HepG2 (cell line): ENCODE data around the gene TNFAIP1. TPM values are rescaled to one million over a fixed set of nuclear protein-coding genes. Genes with fewer than 3 reads are reported as not detected.

Source experiments
- AGO2 ChIP-seq: fragments of 200-400 bp; formaldehyde crosslinking; optimal IDR thresholded peaks from 2 replicates; pipeline ENCODE3; 2017; ENCODE audit warnings: mild to moderate bottlenecking, low read depth, low read length, moderate library complexity
- CAMTA2 ChIP-seq: sonication (generic); formaldehyde crosslinking; IDR thresholded peaks from 2 replicates; pipeline ENCODE4 v1.4.0; 2020; ENCODE audit warnings: mild to moderate bottlenecking, missing genetic modification reagents, borderline replicate concordance
- GZF1 ChIP-seq: sonication (generic); formaldehyde crosslinking; IDR thresholded peaks from 2 replicates; pipeline ENCODE4 v1.5.1; 2020; ENCODE audit warnings: mild to moderate bottlenecking, missing genetic modification reagents
- IRF2 ChIP-seq: IDR thresholded peaks from 2 replicates; pipeline ENCODE4 v1.6.1; 2018; ENCODE audit warnings: missing genetic modification reagents, missing compliant biosample characterization
- MBD4 ChIP-seq: IDR thresholded peaks from 2 replicates; pipeline ENCODE4 v1.6.1; 2012; ENCODE audit warnings: low read length, inconsistent platforms, borderline replicate concordance
- MED8 ChIP-seq: sonication (generic); formaldehyde crosslinking; IDR thresholded peaks from 2 replicates; pipeline ENCODE4 v1.8.1; 2023; ENCODE audit warnings: mild to moderate bottlenecking, missing genetic modification reagents; ENCODE audit not compliant: insufficient replicate concordance
- NFAT5 ChIP-seq: sonication (generic); formaldehyde crosslinking; IDR thresholded peaks from 2 replicates; pipeline ENCODE4 v1.4.0; 2020; ENCODE audit warnings: missing genetic modification reagents
- NR2F1 ChIP-seq, 2 experiments: fragments of 450-650 bp in 1 of 2; formaldehyde crosslinking in 1 of 2; IDR thresholded peaks; 2 replicates each; pipeline versions ENCODE4 v1.5.0 to v1.6.1; 2016 to 2020; ENCODE audit warnings: mild to moderate bottlenecking in 1 of 2, missing compliant biosample characterization in 1 of 2, missing genetic modification reagents in 1 of 2, moderate library complexity in 1 of 2
- SAP130 ChIP-seq: IDR thresholded peaks from 2 replicates; pipeline ENCODE4 v1.6.1; 2016; ENCODE audit warnings: low read depth
- TRAFD1 ChIP-seq: sonication (generic); formaldehyde crosslinking; IDR thresholded peaks from 2 replicates; pipeline ENCODE4 v1.5.1; 2020; ENCODE audit warnings: missing genetic modification reagents, mild to moderate bottlenecking, borderline replicate concordance
- TRIM24 ChIP-seq: sonication (generic); formaldehyde crosslinking; IDR thresholded peaks from 2 replicates; pipeline ENCODE4 v1.8.0; 2022; ENCODE audit warnings: mild to moderate bottlenecking, missing genetic modification reagents
- ZBTB46 ChIP-seq: sonication (generic); formaldehyde crosslinking; IDR thresholded peaks from 2 replicates; pipeline ENCODE4 v1.4.0; 2020; ENCODE audit warnings: mild to moderate bottlenecking, missing genetic modification reagents, borderline replicate concordance
- ZNF33A ChIP-seq: sonication (generic); formaldehyde crosslinking; IDR thresholded peaks from 2 replicates; pipeline ENCODE4 v1.5.1; 2020; ENCODE audit warnings: missing genetic modification reagents, mild to moderate bottlenecking, moderate library complexity, borderline replicate concordance
- ZNF431 ChIP-seq: sonication (generic); formaldehyde crosslinking; IDR thresholded peaks from 2 replicates; pipeline ENCODE4 v1.9.0; 2022; ENCODE audit warnings: missing genetic modification reagents, low read depth, mild to moderate bottlenecking, borderline replicate concordance
- ZNF501 ChIP-seq: sonication (generic); formaldehyde crosslinking; IDR thresholded peaks from 2 replicates; pipeline ENCODE4 v1.5.1; 2020; ENCODE audit warnings: mild to moderate bottlenecking, moderate library complexity, missing genetic modification reagents
- ZNF562 ChIP-seq: sonication (generic); formaldehyde crosslinking; IDR thresholded peaks from 2 replicates; pipeline ENCODE4 v1.8.0; 2022; ENCODE audit warnings: missing genetic modification reagents, borderline replicate concordance
- ZNF672 ChIP-seq: sonication (generic); formaldehyde crosslinking; IDR thresholded peaks from 2 replicates; pipeline ENCODE4 v1.8.1; 2022; ENCODE audit warnings: missing genetic modification reagents
- ZNF879 ChIP-seq: sonication (generic); formaldehyde crosslinking; IDR thresholded peaks from 2 replicates; pipeline ENCODE4 v1.8.1; 2023; ENCODE audit warnings: missing genetic modification reagents
- polyA plus RNA-seq, 8 experiments: library from polyadenylated mRNA; depleted of rRNA in 3 of 8; stranded (reverse) in 7 of 8; unstranded in 1 of 8; fragments of >200 nt; fragmentation: Illumina TruSeq in 4 of 8; extraction: Trizol in 4 of 8; gene quantifications; 2 replicates each; pipeline versions ENCODE4 v1.2.1 to v1.2.3, GENCODE V29; 2011 to 2016; ENCODE audit warnings: low read depth in 4 of 8, missing spikeins in 1 of 8, mixed read lengths in 1 of 8; ENCODE audit not compliant: insufficient read depth in 1 of 8
- total RNA-seq, 5 experiments: library from RNA; depleted of rRNA; stranded (reverse); fragments of >200 nt; fragmentation: Illumina TruSeq; extraction: Trizol; gene quantifications; 2 replicates each; pipeline ENCODE4 v1.2.3, GENCODE V29; 2016; ENCODE audit warnings: low read depth in 1 of 5

TNFAIP1 gene
- total and polyA plus RNA-seq, 2 of the 13 experiments (the other 11 are each of a cell fraction or from before 2014, with no cell fraction given), result 17.5 to 40.6 TPM

GRCh38 chr17:28357061-28357900 is 21.7 kb downstream of the TNFAIP1 start, which contains the start of gene POLDIP2 (continued):
- TF ChIP-seq ZNF501 (CRISPR knock-in tag) (peak; percentile 94), TRAFD1 (CRISPR knock-in tag) (no peak), ZNF879 (CRISPR knock-in tag) (no peak), ZBTB46 (no peak), NFAT5 (CRISPR knock-in tag) (0 out of 2 replicates have a peak, but pooled peaks have one; percentile 34), CAMTA2 (CRISPR knock-in tag) (peak; percentile 78; the same call in 1 of the 2 replicates), ZNF33A (no peak), ZNF672 (CRISPR knock-in tag) (no peak), ZNF562 (CRISPR knock-in tag) (no peak), SAP130 (CRISPR knock-in tag) (peak; percentile 97), NR2F1 (CRISPR knock-in tag; IDR thresholded peaks at IDR 0.05) (0 out of 4 replicates have a peak, but pooled peaks of 1 of the 2 experiments have one; percentile 13), MED8 (no peak), ZNF431 (CRISPR knock-in tag) (no peak), TRIM24 (CRISPR knock-in tag) (no peak), AGO2 (peak; percentile 93), IRF2 (CRISPR knock-in tag) (peak; percentile 87; the same call in 1 of the 2 replicates), GZF1 (CRISPR knock-in tag) (no peak), MBD4 (no peak)
